Loucy (cell line): ENCODE data around the gene CLDN11.

Experiments
- EZH2phosphoT487 ChIP-seq: fragments of 200-600 bp; IDR thresholded peaks from 2 replicates; pipeline ENCODE4 v1.6.1; 2018; ENCODE audit warnings: antibody characterized with exemption, mild to moderate bottlenecking, moderate library complexity, borderline replicate concordance
- TF ChIP-seq, protein P1 (sequence below): fragments of 200-600 bp; sonication (generic); conservative IDR thresholded peaks from 2 replicates; pipeline ENCODE4 v1.5.1; 2014; ENCODE audit warnings: mild to moderate bottlenecking, antibody characterized with exemption, low read length

- TF ChIP-seq, protein P1, sequence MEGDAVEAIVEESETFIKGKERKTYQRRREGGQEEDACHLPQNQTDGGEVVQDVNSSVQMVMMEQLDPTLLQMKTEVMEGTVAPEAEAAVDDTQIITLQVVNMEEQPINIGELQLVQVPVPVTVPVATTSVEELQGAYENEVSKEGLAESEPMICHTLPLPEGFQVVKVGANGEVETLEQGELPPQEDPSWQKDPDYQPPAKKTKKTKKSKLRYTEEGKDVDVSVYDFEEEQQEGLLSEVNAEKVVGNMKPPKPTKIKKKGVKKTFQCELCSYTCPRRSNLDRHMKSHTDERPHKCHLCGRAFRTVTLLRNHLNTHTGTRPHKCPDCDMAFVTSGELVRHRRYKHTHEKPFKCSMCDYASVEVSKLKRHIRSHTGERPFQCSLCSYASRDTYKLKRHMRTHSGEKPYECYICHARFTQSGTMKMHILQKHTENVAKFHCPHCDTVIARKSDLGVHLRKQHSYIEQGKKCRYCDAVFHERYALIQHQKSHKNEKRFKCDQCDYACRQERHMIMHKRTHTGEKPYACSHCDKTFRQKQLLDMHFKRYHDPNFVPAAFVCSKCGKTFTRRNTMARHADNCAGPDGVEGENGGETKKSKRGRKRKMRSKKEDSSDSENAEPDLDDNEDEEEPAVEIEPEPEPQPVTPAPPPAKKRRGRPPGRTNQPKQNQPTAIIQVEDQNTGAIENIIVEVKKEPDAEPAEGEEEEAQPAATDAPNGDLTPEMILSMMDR = no peak
- TF ChIP-seq EZH2phosphoT487 = no peak
Observed at GRCh38 chr3:170397685-170398084, 21.0 kb upstream of the CLDN11 start.
